ENCODE results near the gene LDHB. TPM values are rescaled to one million over a fixed set of nuclear protein-coding genes. Genes with fewer than 3 reads are reported as not detected.
A peak's percentile ranks its signal among the peaks of the same experiment; 100 is the strongest.
"Not testable (repeated sequence)": the region's sequence is repeated elsewhere in the genome, so short reads cannot be mapped to it uniquely, and the experiment has no call there.

LDHB gene
- total RNA-seq, 2 donors from 2014 or later: 1,054 to 1,593 TPM

DNA sequence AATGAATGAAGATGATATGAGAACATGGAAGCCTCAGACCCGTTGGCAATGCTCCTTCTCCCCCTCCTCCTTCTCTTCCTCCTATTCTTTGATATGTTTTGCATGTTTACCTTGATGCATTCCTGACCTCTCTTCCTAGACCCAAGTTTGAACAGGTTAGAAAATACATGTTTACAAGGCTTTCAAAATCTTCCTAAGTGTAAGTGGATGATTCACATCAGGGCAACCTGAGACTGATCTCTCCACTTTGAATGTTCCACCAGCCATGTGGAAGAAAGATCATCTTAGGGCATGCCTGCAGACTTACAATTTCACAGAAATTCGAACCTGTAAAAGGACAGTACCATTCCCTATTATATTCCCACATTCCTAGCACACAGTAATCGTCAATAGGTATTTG is 18.0 kb upstream of the LDHB start:
- Mint-ChIP-seq H3K27ac (peak overlapping the region; percentile 79), H3K4me1 (peaks cover 44% of the 10 kb centered on the region), H3K36me3 (ENCODE audit: low read depth) (no peaks in the 10 kb centered on the region), H3K9me3 (no peaks in the 10 kb centered on the region), H3K27me3 (no peaks in the 10 kb centered on the region), H3K4me3 (peak overlapping the region; percentile 75)
- no peak for ATAC-seq (replicated peaks)

DNA sequence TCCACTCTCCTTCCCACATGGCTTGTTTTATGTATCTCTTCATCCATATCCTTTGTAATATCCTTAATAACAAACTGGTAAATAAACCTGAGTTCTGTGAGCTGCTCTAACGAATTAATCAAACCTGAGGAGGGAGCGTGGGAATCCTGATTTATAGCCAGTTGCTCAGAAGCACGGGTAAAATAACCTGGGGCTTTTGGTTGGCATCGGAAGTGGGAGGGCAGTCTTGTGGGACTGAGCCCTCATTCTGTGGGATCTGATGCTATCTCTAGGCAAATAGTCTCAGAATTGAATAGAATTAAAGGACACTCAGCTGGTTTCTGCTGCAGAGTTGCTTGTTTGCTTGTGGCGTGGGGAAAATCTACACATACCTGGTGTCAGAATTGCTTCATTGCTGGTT is 17.5 kb upstream of the LDHB start:
- Mint-ChIP-seq H3K36me3 (ENCODE audit: low read depth) (no peaks in the 10 kb centered on the region), H3K9me3 (no peaks in the 10 kb centered on the region), H3K27me3 (no peaks in the 10 kb centered on the region), H3K27ac (peak overlapping the region; percentile 79), H3K4me1 (peaks cover 44% of the 10 kb centered on the region), H3K4me3 (peak overlapping the region; percentile 75)
- ATAC-seq (replicated peaks): no peak

DNA sequence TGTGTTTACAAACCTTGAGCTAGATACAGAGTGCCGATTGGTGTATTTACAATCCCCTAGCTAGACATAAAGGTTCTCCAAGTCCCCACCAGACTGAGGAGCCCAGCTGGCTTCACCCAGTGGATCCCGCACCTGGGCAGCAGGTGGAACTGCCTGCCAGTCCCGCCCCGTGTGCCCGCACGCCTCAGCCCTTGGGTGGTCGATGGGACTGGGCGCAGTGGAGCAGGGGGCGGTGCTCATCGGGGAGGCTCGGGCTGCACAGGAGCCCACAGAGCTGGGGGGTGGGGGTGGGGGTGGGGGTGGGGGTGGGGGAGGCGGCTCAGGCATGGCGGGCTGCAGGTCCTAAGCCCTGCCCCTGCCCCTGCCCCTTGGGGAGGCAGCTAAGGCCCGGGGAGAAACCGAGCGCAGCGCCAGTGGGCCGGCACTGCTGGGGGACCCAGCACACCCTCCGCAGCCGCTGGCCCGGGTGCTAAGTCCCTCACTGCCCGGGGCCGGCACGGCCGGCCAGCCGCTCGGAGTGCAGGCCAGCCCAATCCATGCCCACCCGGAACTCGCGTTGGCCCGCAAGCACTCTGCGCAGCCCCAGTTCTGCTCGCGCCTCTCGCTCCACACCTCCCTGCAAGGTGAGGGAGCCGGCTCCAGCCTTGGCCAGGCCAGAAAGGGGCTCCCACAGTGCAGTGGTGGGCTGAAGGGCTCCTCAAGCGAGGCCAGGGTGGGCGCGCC is 16.3 kb upstream of the LDHB start:
- ATAC-seq (replicated peaks); H3K27ac Mint-ChIP-seq; H3K27me3 Mint-ChIP-seq; H3K9me3 Mint-ChIP-seq; H3K36me3 Mint-ChIP-seq (ENCODE audit: low read depth); H3K4me3 Mint-ChIP-seq: not testable (repeated sequence)
- H3K4me1 Mint-ChIP-seq: peaks cover 37% of the 10 kb centered on the region

DNA sequence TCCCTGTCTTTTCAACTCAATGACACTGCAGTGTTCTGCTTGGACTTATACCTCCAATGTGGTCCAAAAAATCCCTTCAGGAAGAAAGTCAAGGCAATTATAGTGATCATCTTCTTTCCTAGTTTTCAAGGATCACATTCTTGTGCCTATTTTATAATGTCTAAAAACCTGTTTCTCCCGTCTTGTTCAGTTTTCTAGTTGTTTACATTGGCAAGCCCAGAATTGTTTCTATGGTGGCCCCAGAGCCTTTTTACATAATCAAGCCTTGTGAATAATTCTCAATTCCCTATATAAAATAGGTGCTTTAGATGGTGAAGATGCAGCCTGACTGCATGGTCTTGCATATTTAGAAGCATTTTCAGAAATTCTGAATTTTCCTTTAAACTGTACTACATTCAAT is 14.5 kb upstream of the LDHB start:
- Mint-ChIP-seq H3K36me3 (ENCODE audit: low read depth) (no peaks in the 10 kb centered on the region), H3K27me3 (no peaks in the 10 kb centered on the region), H3K9me3 (no peaks in the 10 kb centered on the region), H3K27ac (peak overlapping the region; percentile 34), H3K4me3 (no peak overlapping the region), H3K4me1 (peaks cover 20% of the 10 kb centered on the region)
- no peak for ATAC-seq (replicated peaks)

DNA sequence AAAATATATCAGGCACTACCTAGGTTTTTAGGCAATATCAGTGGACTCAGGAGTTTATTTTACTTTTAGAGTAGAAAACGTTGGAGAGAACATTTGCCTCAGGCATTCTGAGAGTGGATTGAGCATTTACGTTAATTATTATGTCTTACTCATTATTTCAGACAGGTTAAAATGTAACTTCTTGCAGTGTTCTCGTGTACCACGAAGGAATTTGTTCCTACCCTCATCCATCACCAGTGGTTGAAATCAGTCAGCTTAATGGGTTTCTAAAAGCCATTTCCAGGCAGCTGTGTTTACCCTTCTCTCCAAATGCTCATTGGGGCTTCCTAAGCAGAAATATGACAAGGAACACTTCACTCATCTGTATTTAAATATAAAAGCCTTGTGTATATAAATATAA is 9.1 kb upstream of the LDHB start:
- Mint-ChIP-seq H3K9me3 (no peaks in the 10 kb centered on the region), H3K36me3 (ENCODE audit: low read depth) (no peaks in the 10 kb centered on the region), H3K4me3 (no peak overlapping the region), H3K27ac (no peak overlapping the region), H3K4me1 (no peaks in the 10 kb centered on the region), H3K27me3 (no peaks in the 10 kb centered on the region)
- no peak for ATAC-seq (replicated peaks)

DNA sequence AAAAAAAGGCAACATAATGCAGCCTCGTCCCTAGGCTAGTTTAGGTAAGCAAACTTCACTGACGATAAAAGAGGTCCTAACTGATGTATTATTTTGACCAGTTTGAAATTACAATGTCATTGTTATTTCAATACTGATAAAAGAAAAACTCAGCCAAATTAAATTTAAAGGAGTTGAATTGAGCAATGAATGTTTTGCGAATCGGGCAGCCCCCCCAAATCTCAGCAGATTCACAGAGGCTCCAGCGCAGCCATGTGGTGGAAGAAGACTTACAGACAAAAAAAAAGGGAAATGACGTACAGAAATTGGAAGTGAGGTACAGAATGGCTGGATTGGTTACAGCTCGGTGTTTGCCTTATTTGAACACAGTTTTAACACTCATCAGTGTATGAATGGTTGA is 8.2 kb upstream of the LDHB start:
- Mint-ChIP-seq H3K4me1 (no peaks in the 10 kb centered on the region), H3K9me3 (no peaks in the 10 kb centered on the region), H3K27ac (no peak overlapping the region), H3K4me3 (no peak overlapping the region), H3K27me3 (no peaks in the 10 kb centered on the region), H3K36me3 (ENCODE audit: low read depth) (no peaks in the 10 kb centered on the region)
- ATAC-seq (replicated peaks): no peak

DNA sequence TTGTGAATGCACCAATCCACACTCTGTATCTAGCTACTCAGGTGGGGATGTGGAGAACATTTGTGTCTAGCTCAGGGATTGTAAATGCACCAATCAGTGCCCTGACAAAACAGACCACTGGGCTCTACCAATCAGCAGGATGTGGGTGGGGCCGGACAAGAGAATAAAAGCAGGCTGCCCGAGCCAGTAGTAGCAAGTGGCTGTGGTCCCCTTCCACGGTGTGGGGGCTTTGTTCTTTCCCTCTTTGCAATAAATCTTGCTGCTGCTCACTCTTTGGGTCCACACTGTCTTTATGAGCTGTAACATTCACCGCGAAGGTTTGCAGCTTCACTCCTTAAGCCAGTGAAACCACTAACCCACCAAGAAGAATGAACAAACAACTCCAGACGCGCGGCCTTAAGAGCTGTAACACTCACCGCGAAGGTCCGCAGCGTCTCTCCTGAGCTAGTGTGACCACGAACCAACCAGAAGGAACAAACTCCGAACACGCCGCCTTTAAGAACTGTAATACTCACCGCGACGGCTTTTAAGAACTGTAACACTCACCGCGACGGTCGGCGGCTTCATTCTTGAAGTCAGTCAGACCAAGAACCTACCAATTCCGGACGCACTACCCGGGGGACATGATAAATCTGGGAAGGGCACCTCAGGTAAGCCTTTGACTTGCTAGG is 4.6 kb upstream of the LDHB start:
- H3K27me3 Mint-ChIP-seq: no peaks in the 10 kb centered on the region
- no peak overlapping the region for H3K4me3 Mint-ChIP-seq
- no peak for ATAC-seq (replicated peaks)
- no peaks in the 10 kb centered on the region for H3K9me3 Mint-ChIP-seq
- peaks cover 6% of the 10 kb centered on the region for H3K4me1 Mint-ChIP-seq
- H3K27ac Mint-ChIP-seq: no peak overlapping the region
- H3K36me3 Mint-ChIP-seq (ENCODE audit: low read depth): peaks cover 8% of the 10 kb centered on the region

DNA sequence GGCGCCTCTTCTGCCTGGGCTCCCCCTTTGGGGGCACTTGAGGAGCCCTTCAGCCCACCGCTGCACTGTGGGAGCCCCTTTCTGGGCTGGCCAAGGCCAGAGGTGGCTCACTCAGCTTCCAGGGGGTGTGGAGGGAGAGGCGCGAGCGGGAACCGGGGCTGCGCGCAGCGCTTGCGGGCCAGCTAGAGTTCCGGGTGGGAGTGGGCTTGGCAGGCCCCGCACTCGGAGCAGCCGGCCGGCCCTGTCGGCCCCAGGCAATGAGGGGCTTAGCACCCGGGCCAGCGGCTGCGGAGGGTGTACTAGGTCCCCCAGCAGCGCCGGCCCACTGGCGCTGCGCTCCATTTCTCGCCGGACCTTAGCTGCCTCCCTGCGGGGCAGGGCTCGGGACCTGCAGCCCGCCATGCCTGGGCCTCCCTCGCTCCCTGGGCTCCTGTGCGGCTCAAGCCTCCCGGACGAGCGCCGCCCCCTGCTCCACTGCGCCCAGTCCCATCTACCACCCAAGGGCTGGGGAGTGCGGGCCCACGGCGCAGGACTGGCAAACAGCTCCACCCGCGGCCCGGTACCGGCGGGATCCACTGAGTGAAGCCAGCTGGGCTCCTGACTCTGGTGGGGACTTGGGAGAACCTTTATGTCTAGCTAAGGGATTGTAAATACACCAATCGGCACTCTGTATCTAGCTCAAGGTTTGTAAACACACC is 3.9 kb upstream of the LDHB start:
- not testable (repeated sequence) for H3K27ac Mint-ChIP-seq; ATAC-seq (replicated peaks); H3K27me3 Mint-ChIP-seq; H3K9me3 Mint-ChIP-seq; H3K4me1 Mint-ChIP-seq; H3K4me3 Mint-ChIP-seq
- peaks cover 16% of the 10 kb centered on the region for H3K36me3 Mint-ChIP-seq (ENCODE audit: low read depth)

DNA sequence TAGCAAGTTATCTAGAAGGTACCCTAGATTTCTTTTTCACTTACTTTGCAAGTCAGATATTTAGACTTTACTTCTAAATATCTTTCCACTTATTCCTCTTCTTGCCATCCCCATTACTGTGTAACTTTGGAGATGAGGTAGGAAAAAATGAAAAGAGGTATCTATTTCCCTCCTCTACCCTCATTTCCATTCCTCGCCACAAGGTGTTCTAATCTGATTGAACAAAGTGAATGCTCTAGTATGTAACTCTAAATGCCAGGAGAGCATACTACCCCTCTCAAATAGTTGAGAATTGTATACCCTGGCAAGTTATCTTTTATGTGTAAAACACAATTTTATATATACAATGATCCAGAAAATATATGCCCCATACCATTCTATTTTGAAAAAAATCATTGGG is 1.7 kb upstream of the LDHB start:
- peaks cover 21% of the 10 kb centered on the region for H3K4me1 Mint-ChIP-seq
- H3K27ac Mint-ChIP-seq: peak overlapping the region; percentile 91
- H3K4me3 Mint-ChIP-seq: peak overlapping the region; percentile 91
- no peak for ATAC-seq (replicated peaks)
- no peaks in the 10 kb centered on the region for H3K9me3 Mint-ChIP-seq
- peaks cover 37% of the 10 kb centered on the region for H3K36me3 Mint-ChIP-seq (ENCODE audit: low read depth)
- H3K27me3 Mint-ChIP-seq: no peaks in the 10 kb centered on the region

DNA sequence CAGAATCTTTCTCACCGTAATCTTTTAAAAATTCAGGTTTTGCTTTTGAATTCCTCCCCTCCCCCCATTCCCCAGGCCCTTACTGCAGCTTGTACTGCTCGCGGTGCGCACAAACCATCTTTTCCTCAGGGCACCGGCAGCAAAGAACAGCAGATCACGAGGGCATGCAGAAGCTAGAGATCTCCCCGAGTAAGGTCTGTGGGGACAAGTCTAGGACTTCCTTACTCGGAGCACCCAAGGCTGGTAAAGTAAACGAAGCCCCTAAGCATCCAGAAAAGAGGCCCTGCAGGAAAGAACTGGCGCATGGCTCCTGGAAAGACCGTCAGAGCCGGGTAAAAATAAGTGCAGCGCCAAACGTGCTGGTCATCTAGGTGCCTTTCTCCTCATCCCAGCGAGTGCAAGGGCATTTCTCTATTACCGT is 727 bp downstream of the LDHB start:
- Mint-ChIP-seq H3K4me1 (peaks cover 29% of the 10 kb centered on the region), H3K27me3 (no peaks in the 10 kb centered on the region), H3K36me3 (ENCODE audit: low read depth) (peaks cover 62% of the 10 kb centered on the region), H3K4me3 (peak overlapping the region; percentile 91), H3K9me3 (no peaks in the 10 kb centered on the region), H3K27ac (peak overlapping the region; percentile 91)
- peak; percentile 13 for ATAC-seq (replicated peaks)

DNA sequence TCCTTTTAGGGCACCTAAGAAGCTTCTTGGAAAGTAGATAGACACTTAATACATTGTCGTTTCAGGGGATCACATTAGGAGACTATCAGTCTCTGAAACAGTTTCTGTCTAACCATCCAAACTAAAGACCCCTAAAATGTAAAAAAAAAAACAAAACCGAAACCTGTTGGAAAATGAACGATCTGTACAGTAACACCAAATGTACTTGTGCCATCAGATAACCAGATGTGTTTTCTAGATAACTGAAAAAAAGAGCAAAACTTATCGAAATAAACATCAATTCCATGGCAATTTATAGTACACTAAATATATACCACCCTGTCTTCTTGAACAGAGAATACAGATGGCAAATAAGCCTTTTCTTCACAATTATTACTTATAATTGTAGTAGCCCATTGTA is 2.1 kb downstream of the LDHB start:
- no peak for ATAC-seq (replicated peaks)
- H3K9me3 Mint-ChIP-seq: no peaks in the 10 kb centered on the region
- H3K4me1 Mint-ChIP-seq: peaks cover 39% of the 10 kb centered on the region
- peak overlapping the region; percentile 91 for H3K4me3 Mint-ChIP-seq
- peak overlapping the region; percentile 91 for H3K27ac Mint-ChIP-seq
- no peaks in the 10 kb centered on the region for H3K27me3 Mint-ChIP-seq
- peaks cover 75% of the 10 kb centered on the region for H3K36me3 Mint-ChIP-seq (ENCODE audit: low read depth)

DNA sequence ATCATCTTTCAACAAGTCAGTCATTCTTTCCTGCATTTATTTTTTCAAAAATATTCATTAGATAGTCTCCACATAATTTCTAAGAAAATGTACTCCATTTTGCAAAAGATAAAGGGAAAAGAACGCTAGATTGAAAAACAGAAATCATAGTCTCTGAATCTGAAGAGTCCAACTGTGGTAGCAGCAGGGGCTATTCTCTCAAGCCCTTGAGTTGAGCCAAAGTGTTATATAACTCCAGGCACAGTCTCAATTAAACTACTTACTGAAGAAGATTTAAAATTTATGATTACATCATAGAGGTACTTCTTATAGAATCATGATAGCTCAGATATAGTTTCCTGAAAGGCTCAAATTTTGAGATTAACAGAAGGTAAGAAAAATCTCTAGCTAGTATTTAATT is 5.8 kb downstream of the LDHB start:
- Mint-ChIP-seq H3K4me3 (peak overlapping the region; percentile 38), H3K36me3 (ENCODE audit: low read depth) (peaks cover 100% of the 10 kb centered on the region), H3K27ac (peak overlapping the region; percentile 42), H3K9me3 (no peaks in the 10 kb centered on the region), H3K27me3 (no peaks in the 10 kb centered on the region), H3K4me1 (peaks cover 58% of the 10 kb centered on the region)
- ATAC-seq (replicated peaks): no peak

DNA sequence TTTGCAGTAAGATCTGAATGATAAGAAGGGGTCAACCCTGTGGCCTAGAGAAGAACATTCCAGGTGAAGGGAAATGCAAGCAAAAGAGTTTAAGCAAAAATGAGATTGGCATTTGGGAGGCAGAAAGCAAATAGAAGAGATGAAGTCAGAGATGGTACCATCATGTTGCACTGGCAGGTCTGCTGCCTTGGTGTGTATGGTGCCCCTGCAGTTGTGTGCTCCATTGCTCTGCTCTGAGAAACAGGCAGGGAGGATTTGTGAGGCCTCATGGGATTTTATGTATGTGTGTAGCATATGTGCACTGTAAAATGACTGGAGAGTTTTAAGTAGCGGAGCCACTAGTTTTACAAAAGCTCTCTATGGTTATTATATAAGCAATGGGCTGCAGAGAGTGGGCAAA is 6.6 kb downstream of the LDHB start:
- Mint-ChIP-seq H3K27ac (peak overlapping the region; percentile 42), H3K4me1 (peaks cover 58% of the 10 kb centered on the region), H3K9me3 (no peaks in the 10 kb centered on the region), H3K4me3 (peak overlapping the region; percentile 38), H3K36me3 (ENCODE audit: low read depth) (peaks cover 100% of the 10 kb centered on the region), H3K27me3 (no peaks in the 10 kb centered on the region)
- ATAC-seq (replicated peaks): no peak

DNA sequence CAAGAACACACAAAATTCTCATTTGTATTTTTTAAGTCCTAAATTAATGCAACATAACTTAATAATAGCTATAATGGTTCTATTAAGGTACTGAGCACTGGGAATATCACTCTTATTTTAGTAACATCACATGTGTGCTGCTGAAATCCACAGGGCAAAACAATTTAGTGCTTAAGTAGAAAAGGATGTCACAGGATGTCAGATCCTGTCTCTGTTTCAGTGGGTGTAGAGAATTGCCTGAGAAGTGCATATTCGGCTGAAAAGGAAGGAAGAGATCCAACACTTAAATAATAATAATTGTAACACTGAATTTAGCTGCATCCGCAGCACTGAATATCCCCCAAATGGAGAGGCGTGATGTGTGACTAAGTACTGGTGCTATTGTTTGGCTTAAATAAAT is 8.6 kb downstream of the LDHB start:
- Mint-ChIP-seq H3K9me3 (no peaks in the 10 kb centered on the region), H3K36me3 (ENCODE audit: low read depth) (peaks cover 100% of the 10 kb centered on the region), H3K27me3 (no peaks in the 10 kb centered on the region), H3K4me1 (peaks cover 57% of the 10 kb centered on the region), H3K27ac (peak overlapping the region; percentile 42), H3K4me3 (no peak overlapping the region)
- no peak for ATAC-seq (replicated peaks)

DNA sequence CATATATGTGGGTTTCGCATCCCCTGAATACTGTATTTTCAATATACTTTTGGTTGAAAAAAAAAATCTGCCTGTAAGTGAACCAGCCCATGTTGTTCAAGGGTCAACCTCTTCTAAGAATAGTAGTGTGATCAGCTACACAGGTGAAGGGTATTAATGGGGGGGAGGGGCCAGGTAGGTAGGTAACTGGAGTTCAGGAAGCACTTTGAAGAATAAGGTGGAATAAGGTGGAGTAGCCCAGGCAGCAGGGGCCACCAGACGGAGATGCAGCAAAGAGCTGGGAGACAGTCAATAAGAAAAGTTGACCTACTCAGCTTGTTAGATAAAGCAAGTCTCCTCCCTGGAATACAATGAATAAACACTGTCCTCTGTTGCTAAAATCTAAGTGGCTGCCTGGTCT is 9.3 kb downstream of the LDHB start:
- Mint-ChIP-seq H3K36me3 (ENCODE audit: low read depth) (peaks cover 100% of the 10 kb centered on the region), H3K4me3 (no peak overlapping the region), H3K9me3 (no peaks in the 10 kb centered on the region), H3K27me3 (no peaks in the 10 kb centered on the region), H3K4me1 (peaks cover 59% of the 10 kb centered on the region), H3K27ac (peak overlapping the region; percentile 42)
- no peak for ATAC-seq (replicated peaks)

Data from activated T-helper 17 cell treated with anti-CD3 and anti-CD28 coated beads, Interleukin-2, amount 50 U/mL, for 72 hours (primary cell).